Lung (tissue), 12 donors: ENCODE measurements around the gene SMARCD3. TPM values are rescaled to one million over a fixed set of nuclear protein-coding genes. Genes with fewer than 3 reads are reported as not detected.

Experiments used
- ATAC-seq: fragments of 200-7000 bp; cut with Tn5 transposase; one replicate; pipeline ENCODE4 v1.9.1; 2020; ENCODE audit warnings: moderate number of reproducible peaks; ENCODE audit not compliant: insufficient read depth, low FRiP score
- DNase-seq, 3 donors: peaks; one replicate each; pipeline ENCODE4 v3.0.0-alpha.2; 2013 to 2017
- H3K27ac ChIP-seq, 2 donors: one replicate each; pipeline ENCODE4 v1.5.1; 2013; ENCODE audit warnings: mild to moderate bottlenecking in 2 of 2, moderate library complexity in 2 of 2, control low read depth in 1 of 2, inconsistent platforms in 1 of 2, low read depth in 1 of 2, low read length in 1 of 2
- H3K27me3 ChIP-seq, 3 donors: one replicate each; pipeline ENCODE4 v1.5.1; 2013; ENCODE audit warnings: low read length in 2 of 3; ENCODE audit not compliant: control insufficient read depth in 3 of 3, insufficient read depth in 3 of 3
- H3K36me3 ChIP-seq, 4 donors: one replicate each; pipeline ENCODE4 v1.5.1; 2013; ENCODE audit warnings: low read length in 4 of 4, mild to moderate bottlenecking in 1 of 4, moderate library complexity in 1 of 4; ENCODE audit not compliant: control insufficient read depth in 4 of 4, insufficient read depth in 4 of 4
- H3K4me1 ChIP-seq, 5 donors: one replicate each; pipeline ENCODE4 v1.5.1; 2013; ENCODE audit warnings: low read length in 5 of 5, mild to moderate bottlenecking in 2 of 5, moderate library complexity in 1 of 5; ENCODE audit not compliant: control insufficient read depth in 5 of 5, insufficient read depth in 5 of 5
- H3K4me3 ChIP-seq: one replicate; pipeline ENCODE4 v1.5.1; 2013; ENCODE audit warnings: mild to moderate bottlenecking, control low read depth, moderate library complexity
- H3K9ac ChIP-seq, 2 donors: one replicate each; pipeline ENCODE4 v1.5.1; 2013; ENCODE audit warnings: low read length in 2 of 2, control low read depth in 1 of 2; ENCODE audit not compliant: insufficient read depth in 1 of 2
- H3K9me3 ChIP-seq, 4 donors: one replicate each; pipeline ENCODE4 v1.5.1; 2013; ENCODE audit warnings: low read length in 3 of 4, mild to moderate bottlenecking in 1 of 4, moderate library complexity in 1 of 4; ENCODE audit not compliant: control insufficient read depth in 4 of 4, insufficient read depth in 3 of 4
- WGBS, 2 donors: extraction: QIAGEN DNeasy Blood & Tissue Kit; methylation state at CpG; one replicate each; pipeline ENCODE4 v1.1.7; 2013; 5-methylcytosine and 5-hydroxymethylcytosine counted together
- polyA plus RNA-seq, 2 donors: library from polyadenylated mRNA; stranded (reverse); fragments of 200-250 nt; gene quantifications; one replicate each; pipeline ENCODE4 v1.2.1, GENCODE V29; 2013
- total RNA-seq, 2 donors: library from RNA; depleted of rRNA in 1 of 2; stranded (reverse); fragments of >200 nt in 1 of 2; gene quantifications; one replicate each; pipeline ENCODE4 v1.2.1, GENCODE V29; 2014 to 2021
- TF ChIP-seq, protein P1 (sequence below): IDR thresholded peaks from 2 replicates; pipeline ENCODE4 v1.5.1; 2012; ENCODE audit warnings: mild to moderate bottlenecking; ENCODE audit errors: control extremely low read depth, extremely low read depth
- donor health status: control.
- donor health status: control.
- donor health status: Bipolar disorder and iron deficiency.
- donor health status: healthy.
- donor health status: DM: yes; HTN: yes; CAD: no.

Gene SMARCD3
- total and polyA plus RNA-seq, 4 donors = 37.5 to 70.9 (median 51.4) TPM

- Histone ChIP-seq H3K4me3 (no peak overlapping the region), H3K9me3 (no peaks in the 10 kb centered on the region), H3K27ac (no peak overlapping the region), H3K27me3 (no peaks in the 10 kb centered on the region), H3K4me1 (no peaks in the 10 kb centered on the region), H3K9ac (no peak overlapping the region), H3K36me3 (peaks cover 18 to 45% (median 34%) of the 10 kb centered on the region in 4 donors)
- WGBS, 2 donors = 88 to 90% methylated on average over 3 of the region's 3 CpGs
- ATAC-seq (no peak), DNase-seq (no peak)
- TF ChIP-seq, protein P1, sequence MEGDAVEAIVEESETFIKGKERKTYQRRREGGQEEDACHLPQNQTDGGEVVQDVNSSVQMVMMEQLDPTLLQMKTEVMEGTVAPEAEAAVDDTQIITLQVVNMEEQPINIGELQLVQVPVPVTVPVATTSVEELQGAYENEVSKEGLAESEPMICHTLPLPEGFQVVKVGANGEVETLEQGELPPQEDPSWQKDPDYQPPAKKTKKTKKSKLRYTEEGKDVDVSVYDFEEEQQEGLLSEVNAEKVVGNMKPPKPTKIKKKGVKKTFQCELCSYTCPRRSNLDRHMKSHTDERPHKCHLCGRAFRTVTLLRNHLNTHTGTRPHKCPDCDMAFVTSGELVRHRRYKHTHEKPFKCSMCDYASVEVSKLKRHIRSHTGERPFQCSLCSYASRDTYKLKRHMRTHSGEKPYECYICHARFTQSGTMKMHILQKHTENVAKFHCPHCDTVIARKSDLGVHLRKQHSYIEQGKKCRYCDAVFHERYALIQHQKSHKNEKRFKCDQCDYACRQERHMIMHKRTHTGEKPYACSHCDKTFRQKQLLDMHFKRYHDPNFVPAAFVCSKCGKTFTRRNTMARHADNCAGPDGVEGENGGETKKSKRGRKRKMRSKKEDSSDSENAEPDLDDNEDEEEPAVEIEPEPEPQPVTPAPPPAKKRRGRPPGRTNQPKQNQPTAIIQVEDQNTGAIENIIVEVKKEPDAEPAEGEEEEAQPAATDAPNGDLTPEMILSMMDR = no peak
Measured at GRCh38 chr7:151213826-151214225, 34.7 kb downstream of the SMARCD3 start.

DNA sequence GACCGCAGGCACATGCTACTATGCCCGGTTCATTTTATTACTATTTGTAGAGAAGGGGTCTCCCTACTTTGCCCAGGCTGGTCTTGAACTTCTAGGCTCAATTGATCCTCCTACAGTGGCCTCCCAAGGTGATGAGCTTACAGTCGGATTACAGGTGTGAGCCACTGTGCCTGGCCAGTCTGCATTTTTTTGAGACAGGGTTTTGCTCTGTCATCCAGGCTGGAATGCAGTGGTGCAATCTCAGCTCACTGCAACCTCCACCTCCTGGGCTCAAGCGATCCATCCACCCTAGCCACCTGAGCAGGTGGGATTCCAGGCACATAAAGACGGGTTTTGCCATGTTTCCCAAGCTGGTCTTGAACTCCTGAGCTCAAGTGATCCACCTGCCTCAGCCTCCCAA, 35.9 kb downstream of the SMARCD3 start:
- Histone ChIP-seq H3K36me3 (peaks cover 14 to 34% (median 24%) of the 10 kb centered on the region in 4 donors), H3K4me1 (peaks cover 0 to 9% (median 2%) of the 10 kb centered on the region in 5 donors), H3K4me3 (no peak overlapping the region), H3K9ac (no peak overlapping the region), H3K27me3 (no peaks in the 10 kb centered on the region), H3K9me3 (no peaks in the 10 kb centered on the region), H3K27ac (no peak overlapping the region)
- 93 to 96% methylated on average over 5 of the region's 5 CpGs for WGBS, 2 donors
- no peak for DNase-seq
- TF ChIP-seq, protein P1 = no peak
- ATAC-seq = no peak

DNA sequence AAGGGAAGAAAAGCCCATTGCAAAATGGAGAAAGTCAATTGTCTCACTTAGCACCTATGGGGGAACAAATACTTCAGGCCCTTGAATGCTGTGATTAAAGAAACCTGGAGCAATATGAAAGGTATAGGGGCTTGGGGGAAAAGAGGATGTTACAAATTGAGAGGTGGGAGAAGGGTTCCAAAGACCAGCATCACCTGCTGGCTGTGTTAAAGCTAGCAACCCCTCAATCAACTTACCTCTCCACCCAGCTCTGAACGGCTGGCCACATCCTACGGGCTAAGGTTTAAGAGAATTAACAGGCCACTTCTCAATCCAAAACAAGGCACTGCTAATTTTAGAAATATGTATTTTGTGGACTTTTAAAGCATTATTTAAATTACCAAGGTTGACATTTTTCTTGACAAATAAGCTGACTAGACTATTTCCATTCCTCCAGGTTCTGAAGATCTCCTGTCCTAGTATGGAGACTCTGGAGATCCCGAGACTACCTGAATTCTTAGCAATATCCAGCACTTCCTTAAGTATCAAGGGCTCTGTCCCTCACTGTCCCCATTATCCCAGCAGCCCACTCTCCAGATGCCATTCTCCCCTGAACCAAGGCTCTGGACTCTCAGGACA, 37.2 kb downstream of the SMARCD3 start:
- H3K9me3 ChIP-seq = no peaks in the 10 kb centered on the region
- TF ChIP-seq, protein P1 = no peak
- H3K27me3 ChIP-seq = no peaks in the 10 kb centered on the region
- DNase-seq (no peak), ATAC-seq (no peak)
- H3K4me3 ChIP-seq = no peak overlapping the region
- H3K36me3 ChIP-seq = peaks cover 8 to 32% (median 20%) of the 10 kb centered on the region in 4 donors
- no peak overlapping the region for H3K27ac ChIP-seq
- no peak overlapping the region for H3K9ac ChIP-seq
- 89 to 90% methylated on average over 3 of the region's 3 CpGs for WGBS, 2 donors
- H3K4me1 ChIP-seq = peaks cover 0 to 10% (median 5%) of the 10 kb centered on the region in 5 donors
